Measurements from ENCODE around the gene LAPTM4A.

DNA sequence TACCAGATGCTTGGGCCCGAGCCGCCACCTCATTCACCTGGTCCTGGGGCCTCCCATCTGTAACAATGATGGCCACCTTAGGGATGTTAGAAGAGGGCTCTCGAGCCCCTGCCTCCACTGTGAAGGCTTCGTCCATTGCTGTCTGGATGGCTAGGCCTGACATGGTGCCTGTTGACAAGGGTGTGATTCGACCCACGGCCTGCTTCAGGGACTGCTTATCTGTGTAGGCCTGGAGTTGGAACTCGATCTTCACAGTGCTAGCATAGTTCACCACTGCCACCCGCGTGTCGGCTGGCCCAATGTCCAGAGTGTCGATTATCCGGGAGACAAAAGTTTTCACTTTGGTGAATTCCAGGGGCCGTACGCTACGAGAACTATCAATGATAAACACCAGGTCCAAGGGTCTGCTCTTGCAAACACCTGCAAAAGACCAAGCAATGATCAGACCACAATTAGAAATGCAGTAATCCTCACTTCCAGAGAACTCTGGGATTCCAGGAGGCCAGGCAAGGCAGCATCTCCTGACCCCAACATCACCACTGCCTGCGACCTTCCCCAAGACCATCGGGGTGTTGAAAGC lies 45.4 kb downstream of the LAPTM4A start:
- TF ChIP-seq, protein P1, sequence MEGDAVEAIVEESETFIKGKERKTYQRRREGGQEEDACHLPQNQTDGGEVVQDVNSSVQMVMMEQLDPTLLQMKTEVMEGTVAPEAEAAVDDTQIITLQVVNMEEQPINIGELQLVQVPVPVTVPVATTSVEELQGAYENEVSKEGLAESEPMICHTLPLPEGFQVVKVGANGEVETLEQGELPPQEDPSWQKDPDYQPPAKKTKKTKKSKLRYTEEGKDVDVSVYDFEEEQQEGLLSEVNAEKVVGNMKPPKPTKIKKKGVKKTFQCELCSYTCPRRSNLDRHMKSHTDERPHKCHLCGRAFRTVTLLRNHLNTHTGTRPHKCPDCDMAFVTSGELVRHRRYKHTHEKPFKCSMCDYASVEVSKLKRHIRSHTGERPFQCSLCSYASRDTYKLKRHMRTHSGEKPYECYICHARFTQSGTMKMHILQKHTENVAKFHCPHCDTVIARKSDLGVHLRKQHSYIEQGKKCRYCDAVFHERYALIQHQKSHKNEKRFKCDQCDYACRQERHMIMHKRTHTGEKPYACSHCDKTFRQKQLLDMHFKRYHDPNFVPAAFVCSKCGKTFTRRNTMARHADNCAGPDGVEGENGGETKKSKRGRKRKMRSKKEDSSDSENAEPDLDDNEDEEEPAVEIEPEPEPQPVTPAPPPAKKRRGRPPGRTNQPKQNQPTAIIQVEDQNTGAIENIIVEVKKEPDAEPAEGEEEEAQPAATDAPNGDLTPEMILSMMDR (IDR thresholded peaks at IDR 0.05): no peak
- TF ChIP-seq POLR2A (IDR thresholded peaks at IDR 0.05): no peak
- TF ChIP-seq POLR2AphosphoS5 (IDR thresholded peaks at IDR 0.05): no peak

All from stomach (tissue), 4 donors.